Pancreas (tissue), 10 donors: ENCODE measurements around the gene M1AP. TPM values are rescaled to one million over a fixed set of nuclear protein-coding genes. Genes with fewer than 3 reads are reported as not detected.

Experiments
- ATAC-seq, 4 donors: fragments of 200-7000 bp; cut with Tn5 transposase; one replicate each; pipeline versions ENCODE4 v1.8.0 to v1.9.1; 2020; ENCODE audit warnings: mild to moderate bottlenecking in 4 of 4, moderate library complexity in 4 of 4
- DNase-seq, 6 donors: peaks; one replicate each; pipeline ENCODE4 v3.0.0-alpha.2; 2020
- FAIRE-seq: peaks from 2 replicates; lab custom pipeline; 2012; peaks lifted over from hg19 to GRCh38; lab: Jason Lieb, UNC
- H3K27ac ChIP-seq, 4 donors: fragments of 200-600 bp; sonication (generic); 1 replicate in 3 of 4; 2 replicates in 1 of 4; pipeline versions ENCODE4 v1.5.0 to v1.8.0; 2020
- H3K27me3 ChIP-seq, 4 donors: fragments of 200-600 bp; one replicate each; pipeline ENCODE4 v1.8.0; 2021
- H3K36me3 ChIP-seq, 3 donors: fragments of 200-600 bp; sonication (generic) in 1 of 3; one replicate each; pipeline versions ENCODE4 v1.5.0 to v1.8.0; 2020 to 2021
- H3K4me1 ChIP-seq, 3 donors: fragments of 200-600 bp; one replicate each; pipeline ENCODE4 v1.8.0; 2021
- H3K4me3 ChIP-seq, 4 donors: fragments of 200-600 bp; sonication (generic) in 2 of 4; one replicate each; pipeline versions ENCODE4 v1.5.0 to v1.8.0; 2020 to 2021
- H3K9me3 ChIP-seq, 4 donors: fragments of 200-600 bp; one replicate each; pipeline ENCODE4 v1.8.0; 2021
- WGBS, 2 donors: extraction: QIAGEN DNeasy Blood & Tissue Kit; methylation state at CpG; one replicate each; pipeline ENCODE4 v1.1.7; 2013; 5-methylcytosine and 5-hydroxymethylcytosine counted together
- intact Hi-C, 3 donors: fragments of 100-400 bp; cut with DNase I; formaldehyde crosslinking; loops; one replicate each; pipeline versions ENCODE4 v1.11.1 to v1.14.2; 2022
- polyA plus RNA-seq, 2 donors: library from polyadenylated mRNA; stranded (reverse); fragments of 200-250 nt; gene quantifications; one replicate each; pipeline ENCODE4 v1.2.3, GENCODE V29; 2013
- total RNA-seq, 6 donors: library from RNA; stranded (reverse); fragmentation: NEBNext Ultra II Directional in 4 of 6; extraction: Animal tissue kit (Norgen Biotek cat#: 25700) in 4 of 6; gene quantifications; one replicate each; pipeline versions ENCODE4 v1.2.1 to v1.2.4, GENCODE V29; 2021 to 2023
- TF ChIP-seq, protein P1 (sequence below), 4 donors: fragments of 200-600 bp; sonication (generic) in 3 of 4; IDR thresholded peaks; one replicate each; pipeline versions ENCODE4 v1.5.0 to v1.8.0; 2021; ENCODE audit warnings: antibody characterized with exemption in 4 of 4
- donor health status: healthy with polysubstance abuse.
- donor health status: DM: no; HTN: no; CAD: no; lungs with moderate emphysema.
- donor health status: DM: no; HTN: no; CAD: no.
- donor health status: control.
- donor health status: control.
- donor health status: Bipolar disorder and iron deficiency.
- donor health status: DM: yes; HTN: yes; CAD: no.
- donor health status: DM: no; HTN: no; CAD: no.
- donor health status: DM: no; HTN: no; CAD: no.
- donor health status: DM: yes; HTN: yes; CAD: no.

M1AP gene
- total and polyA plus RNA-seq, 8 donors, result 0.11 to 0.66 (median 0.27) TPM

- H3K27me3 ChIP-seq, result peaks cover 0 to 85% (median 14%) of the 10 kb centered on the region in 4 donors
- H3K4me1 ChIP-seq, result peaks cover 0 to 9% (median 0%) of the 10 kb centered on the region in 3 donors
- WGBS, 2 donors, result 67 to 72% methylated on average over 13 of the region's 13 CpGs
- no peaks in the 10 kb centered on the region for H3K9me3 ChIP-seq
- H3K36me3 ChIP-seq, result no peaks in the 10 kb centered on the region
- no peak for FAIRE-seq
- intact Hi-C loops, result no loop called here
- no peak for ATAC-seq
- peak overlapping the region in 1 of 4 donors; percentile 45 for H3K4me3 ChIP-seq
- DNase-seq, result no peak
- H3K27ac ChIP-seq, result no peak overlapping the region
- TF ChIP-seq, protein P1, sequence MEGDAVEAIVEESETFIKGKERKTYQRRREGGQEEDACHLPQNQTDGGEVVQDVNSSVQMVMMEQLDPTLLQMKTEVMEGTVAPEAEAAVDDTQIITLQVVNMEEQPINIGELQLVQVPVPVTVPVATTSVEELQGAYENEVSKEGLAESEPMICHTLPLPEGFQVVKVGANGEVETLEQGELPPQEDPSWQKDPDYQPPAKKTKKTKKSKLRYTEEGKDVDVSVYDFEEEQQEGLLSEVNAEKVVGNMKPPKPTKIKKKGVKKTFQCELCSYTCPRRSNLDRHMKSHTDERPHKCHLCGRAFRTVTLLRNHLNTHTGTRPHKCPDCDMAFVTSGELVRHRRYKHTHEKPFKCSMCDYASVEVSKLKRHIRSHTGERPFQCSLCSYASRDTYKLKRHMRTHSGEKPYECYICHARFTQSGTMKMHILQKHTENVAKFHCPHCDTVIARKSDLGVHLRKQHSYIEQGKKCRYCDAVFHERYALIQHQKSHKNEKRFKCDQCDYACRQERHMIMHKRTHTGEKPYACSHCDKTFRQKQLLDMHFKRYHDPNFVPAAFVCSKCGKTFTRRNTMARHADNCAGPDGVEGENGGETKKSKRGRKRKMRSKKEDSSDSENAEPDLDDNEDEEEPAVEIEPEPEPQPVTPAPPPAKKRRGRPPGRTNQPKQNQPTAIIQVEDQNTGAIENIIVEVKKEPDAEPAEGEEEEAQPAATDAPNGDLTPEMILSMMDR (IDR thresholded peaks at IDR 0.05), result no peak
These were observed 131.5 kb downstream of the M1AP start for GRCh38 chr2:74516650-74517049.

GRCh38 chr2:74515981-74516633 is 132.0 kb downstream of the M1AP start:
- H3K36me3 ChIP-seq, result no peaks in the 10 kb centered on the region
- FAIRE-seq, result no peak
- peak; percentile 84 to 97 (median 92) for ATAC-seq
- H3K27ac ChIP-seq, result no peak overlapping the region
- DNase-seq, result peak; percentile 62 to 88 (median 72)
- WGBS, 2 donors, result 3 to 5% methylated on average over 65 to 72 of the region's 72 CpGs
- intact Hi-C loops, result no loop called here
- H3K9me3 ChIP-seq, result no peaks in the 10 kb centered on the region
- peaks cover 0 to 9% (median 0%) of the 10 kb centered on the region in 3 donors for H3K4me1 ChIP-seq
- peaks cover 0 to 86% (median 14%) of the 10 kb centered on the region in 4 donors for H3K27me3 ChIP-seq
- TF ChIP-seq, protein P1 (IDR thresholded peaks at IDR 0.05), result no peak
- H3K4me3 ChIP-seq, result peak overlapping the region; percentile 2 to 45 (median 19)

DNA sequence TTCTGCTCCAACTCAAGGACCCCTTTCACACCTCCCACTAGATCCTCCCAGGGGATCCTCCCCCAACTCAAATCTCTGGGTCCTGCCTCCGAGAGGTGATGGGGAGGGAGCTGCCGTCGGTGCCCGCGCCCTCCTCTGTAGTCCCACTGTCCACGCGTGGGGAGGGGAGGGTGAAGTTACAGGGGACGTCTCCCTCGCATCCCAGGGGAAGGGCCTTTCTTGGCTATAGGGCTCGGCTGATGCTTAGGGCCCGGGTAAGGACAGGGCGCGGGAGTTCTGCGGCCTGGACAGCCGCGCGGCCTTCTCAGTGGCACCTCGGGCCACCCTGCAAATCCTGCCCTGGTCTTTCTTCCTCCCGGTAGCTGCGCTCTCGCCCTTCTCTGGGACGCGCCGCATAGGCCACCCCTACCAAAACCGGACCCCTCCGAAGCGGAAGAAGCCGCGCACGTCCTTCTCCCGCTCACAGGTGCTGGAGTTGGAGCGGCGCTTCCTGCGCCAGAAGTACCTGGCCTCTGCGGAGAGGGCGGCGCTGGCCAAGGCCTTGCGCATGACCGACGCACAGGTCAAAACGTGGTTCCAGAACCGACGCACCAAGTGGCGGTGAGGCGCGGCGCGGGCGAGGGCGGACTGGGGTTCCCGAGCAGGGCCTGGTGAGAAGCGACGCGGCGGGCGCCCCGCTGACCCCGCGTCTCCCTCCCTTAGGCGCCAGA is 132.7 kb downstream of the M1AP start:
- Histone ChIP-seq H3K36me3 (no peaks in the 10 kb centered on the region), H3K4me3 (peak overlapping the region; percentile 2 to 45 (median 19)), H3K27me3 (peaks cover 0 to 80% (median 14%) of the 10 kb centered on the region in 4 donors), H3K27ac (no peak overlapping the region), H3K4me1 (peaks cover 0 to 9% (median 0%) of the 10 kb centered on the region in 3 donors), H3K9me3 (no peaks in the 10 kb centered on the region)
- TF ChIP-seq, protein P1 (IDR thresholded peaks at IDR 0.05), result no peak
- 10% methylated on average over 49 to 60 of the region's 60 CpGs for WGBS, 2 donors
- ATAC-seq (peak; percentile 5 to 51 (median 30)), FAIRE-seq (no peak), DNase-seq (peak in 3 of 6 donors; percentile 28 to 71 (median 65))
- intact Hi-C loops, result no loop called here

DNA sequence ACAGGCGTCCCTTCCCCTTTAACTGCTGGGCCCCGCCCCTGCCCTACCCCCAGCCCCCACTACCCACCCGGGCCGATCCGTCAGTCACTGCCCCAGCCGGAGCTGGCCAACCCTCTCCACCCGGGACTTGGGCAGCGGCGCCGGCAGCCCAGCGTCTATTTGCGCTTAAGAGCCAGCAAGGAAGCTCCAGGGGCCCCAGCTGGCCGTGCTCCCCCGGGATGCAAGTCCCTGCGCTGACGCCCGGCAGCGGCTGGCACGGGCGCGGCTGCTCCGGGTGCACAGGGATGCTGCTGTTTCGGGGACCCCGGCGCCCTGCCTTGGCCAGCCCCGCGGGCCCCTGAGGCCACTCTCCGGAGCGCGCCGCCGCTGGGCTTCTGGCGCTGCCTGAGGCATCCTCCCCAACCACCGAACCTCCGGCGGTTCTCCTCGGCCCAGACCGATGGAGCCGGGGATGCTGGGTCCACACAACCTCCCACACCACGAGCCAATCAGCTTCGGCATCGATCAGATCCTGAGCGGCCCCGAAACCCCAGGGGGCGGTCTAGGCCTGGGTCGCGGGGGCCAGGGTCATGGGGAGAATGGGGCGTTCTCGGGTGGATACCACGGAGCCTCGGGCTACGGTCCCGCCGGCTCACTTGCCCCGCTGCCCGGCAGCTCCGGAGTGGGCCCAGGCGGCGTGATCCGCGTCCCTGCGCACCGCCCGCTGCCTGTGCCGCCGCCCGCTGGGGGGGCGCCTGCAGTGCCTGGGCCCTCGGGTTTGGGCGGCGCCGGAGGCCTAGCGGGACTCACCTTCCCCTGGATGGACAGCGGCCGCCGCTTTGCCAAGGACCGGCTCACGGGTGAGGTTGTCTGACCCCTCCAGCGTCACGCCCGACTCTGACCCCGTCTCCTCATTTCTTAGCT is 133.5 kb downstream of the M1AP start, which contains the start of gene TLX2:
Gene TLX2, plus strand, starts transcription at position 83 of the 903 bp plus-strand sequence. Its CDS starts 357 bp downstream, at position 440.
- Histone ChIP-seq H3K9me3 (no peaks in the 10 kb centered on the region), H3K4me3 (no peak within 1 kb of the TSS), H3K27ac (no peak within 1 kb of the TSS), H3K4me1 (peaks cover 0 to 9% (median 0%) of the 10 kb centered on the region in 3 donors), H3K36me3 (no peaks in the 10 kb centered on the region), H3K27me3 (peaks cover 0 to 72% (median 11%) of the 10 kb centered on the region in 4 donors)
- FAIRE-seq (no peak), ATAC-seq (peak in 1 of 4 donors; percentile 6), DNase-seq (peak in 3 of 6 donors; percentile 32 to 84 (median 61))
- TF ChIP-seq, protein P1 (IDR thresholded peaks at IDR 0.05), result no peak
- intact Hi-C loops, result no loop called here
- WGBS, 2 donors, result 6 to 8% methylated on average over 72 to 82 of the region's 82 CpGs
